A549 (cell line): ENCODE results near the gene CCDC182. TPM values are rescaled to one million over a fixed set of nuclear protein-coding genes. Genes with fewer than 3 reads are reported as not detected.
A peak's percentile ranks its signal among the peaks of the same experiment; 100 is the strongest.

Experiments
- ATAC-seq, 2 experiments: fragments of 200-7000 bp in 1 of 2; fragments of >200 bp in 1 of 2; cut with Nextera tagmentation in 1 of 2; cut with Tn5 transposase in 1 of 2; 3 replicates each; pipeline versions ENCODE4 v1.8.0 to v1.9.1; 2018 to 2020; ENCODE audit warnings: mild to moderate bottlenecking in 1 of 2, moderate library complexity in 1 of 2
- CTCF ChIA-PET: fragments of 300-600 bp; sonication (Branson Sonifier 250); formaldehyde crosslinking; extraction: SDS; loops from one replicate; lab custom pipeline; 2021; ENCODE audit warnings: antibody characterized with exemption, inconsistent platforms; lab: Yijun Ruan, JAX
- POLR2A ChIA-PET: fragments of 350-600 bp; formaldehyde crosslinking; extraction: SDS; loops from one replicate; lab custom pipeline; 2021; ENCODE audit warnings: antibody characterized with exemption, inconsistent platforms; lab: Yijun Ruan, JAX
- DNase-seq, 2 experiments: peaks; one replicate each; pipeline versions ENCODE4 v3.0.0 to v3.0.0-alpha.2; 2011 to 2016; ENCODE audit warnings: low read depth in 1 of 2, low spot score in 1 of 2
- FAIRE-seq: peaks from 2 replicates; lab custom pipeline; 2011; peaks lifted over from hg19 to GRCh38; lab: Jason Lieb, UNC
- H3K27ac ChIP-seq, 2 experiments: fragments of >200 bp; sonication (Bioruptor Twin); formaldehyde crosslinking; 3 replicates each; pipeline ENCODE4 v1.5.1; 2016 to 2017
- H3K4me1 ChIP-seq: fragments of >200 bp; sonication (Bioruptor Twin); formaldehyde crosslinking; 3 replicates; pipeline ENCODE4 v1.6.1; 2016
- H3K4me2 ChIP-seq: fragments of >200 bp; sonication (Bioruptor Twin); formaldehyde crosslinking; 3 replicates; pipeline ENCODE4 v1.6.1; 2016
- H3K4me3 ChIP-seq: fragments of >200 bp; sonication (Bioruptor Twin); formaldehyde crosslinking; 3 replicates; pipeline ENCODE4 v1.5.1; 2016
- H3K9me3 ChIP-seq: fragments of >200 bp; sonication (Bioruptor Twin); formaldehyde crosslinking; 3 replicates; pipeline ENCODE4 v1.6.1; 2016
- ATOH8 ChIP-seq: fragments of 250-450 bp; sonication (Bioruptor Pico); IDR thresholded peaks from 2 replicates; pipeline ENCODE4 v1.5.0; 2020; ENCODE audit warnings: low read depth, mild to moderate bottlenecking, moderate library complexity
- CBX8 ChIP-seq: fragments of 200-600 bp; sonication (generic); IDR thresholded peaks from 2 replicates; pipeline ENCODE4 v1.6.1; 2016
- CHD2 ChIP-seq: fragments of 150-350 bp; IDR thresholded peaks from 2 replicates; pipeline ENCODE4 v1.6.1; 2014; ENCODE audit warnings: low read length; ENCODE audit not compliant: partially characterized antibody
- CHD4 ChIP-seq: fragments of 200-600 bp; sonication (generic); IDR thresholded peaks from 2 replicates; pipeline ENCODE4 v1.6.1; 2016; ENCODE audit warnings: antibody characterized with exemption, mild to moderate bottlenecking, borderline replicate concordance
- CTCF ChIP-seq: fragments of >200 bp; sonication (Bioruptor Twin); formaldehyde crosslinking; IDR thresholded peaks from 3 replicates; pipeline ENCODE4 v1.5.1; 2016
- E2F6 ChIP-seq: IDR thresholded peaks from 2 replicates; pipeline ENCODE4 v1.6.1; 2012; ENCODE audit warnings: low read depth, borderline replicate concordance
- EHF ChIP-seq: fragments of 250-450 bp; sonication (Bioruptor Pico); IDR thresholded peaks from 2 replicates; pipeline ENCODE4 v1.5.0; 2020; ENCODE audit warnings: mild to moderate bottlenecking
- GATA3 ChIP-seq: IDR thresholded peaks from 2 replicates; pipeline ENCODE4 v1.6.1; 2012; ENCODE audit warnings: borderline replicate concordance
- HES2 ChIP-seq: fragments of >200 bp; sonication (Bioruptor Twin); formaldehyde crosslinking; IDR thresholded peaks from 2 replicates; pipeline ENCODE4 v1.6.1; 2016
- HEYL ChIP-seq: fragments of 250-450 bp; sonication (Bioruptor Pico); IDR thresholded peaks from 2 replicates; pipeline ENCODE4 v1.8.0; 2021; ENCODE audit warnings: mild to moderate bottlenecking, moderate library complexity
- HMGXB4 ChIP-seq: fragments of 250-450 bp; sonication (Bioruptor Pico); IDR thresholded peaks from 2 replicates; pipeline ENCODE4 v1.5.0; 2021; ENCODE audit warnings: mild to moderate bottlenecking, moderate library complexity, borderline replicate concordance
- KDM5A ChIP-seq: fragments of 200-600 bp; sonication (generic); IDR thresholded peaks from 2 replicates; pipeline ENCODE4 v1.6.1; 2016; ENCODE audit warnings: antibody characterized with exemption, mild to moderate bottlenecking
- MYC ChIP-seq: IDR thresholded peaks from 2 replicates; pipeline ENCODE4 v1.6.1; 2012; ENCODE audit warnings: mild to moderate bottlenecking, inconsistent platforms, low read length, improper control_type of control experiment, borderline replicate concordance
- POLR2A ChIP-seq: IDR thresholded peaks from 2 replicates; pipeline ENCODE4 v1.6.1; 2012; ENCODE audit warnings: mild to moderate bottlenecking, low read length
- RNF2 ChIP-seq: fragments of 200-600 bp; sonication (generic); IDR thresholded peaks from 2 replicates; pipeline ENCODE4 v1.6.1; 2016; ENCODE audit warnings: low read depth, mild to moderate bottlenecking, antibody characterized with exemption, moderate library complexity, borderline replicate concordance
- SMC3 ChIP-seq: fragments of >200 bp; sonication (Bioruptor Twin); formaldehyde crosslinking; IDR thresholded peaks from 3 replicates; pipeline ENCODE4 v1.6.1; 2018; ENCODE audit warnings: inconsistent platforms
- ZSCAN20 ChIP-seq: fragments of 250-450 bp; sonication (Bioruptor Pico); IDR thresholded peaks from 2 replicates; pipeline ENCODE4 v1.8.0; 2022; ENCODE audit warnings: mild to moderate bottlenecking, moderate library complexity
- WGBS: methylation state at CpG from one replicate; pipeline ENCODE4 v1.1.6; 2017; ENCODE audit errors: missing lambda C conversion rate; 5-methylcytosine and 5-hydroxymethylcytosine counted together
- polyA minus RNA-seq: library from RNA; depleted of rRNA, polyadenylated mRNA; stranded (reverse); fragments of >200 nt; gene quantifications from 2 replicates; pipeline ENCODE4 v1.2.3, GENCODE V29; 2011; rRNA and poly(A)+ RNA removed
- polyA plus RNA-seq, 4 experiments: library from polyadenylated mRNA; depleted of rRNA in 3 of 4; stranded (reverse); fragments of >200 nt; fragmentation: RNase III in 1 of 4; extraction: RNeasy Plus Mini Kit Qiagen cat#74134 plus additional on column Dnase treatment in 1 of 4; gene quantifications; 2 replicates in 3 of 4; 3 replicates in 1 of 4; pipeline ENCODE4 v1.2.3, GENCODE V29; 2011 to 2017

The CCDC182 gene
- polyA plus RNA-seq (2011; rRNA removed) (not detected in 2 replicates), polyA plus RNA-seq (2017; fragmentation: RNase III; extraction: RNeasy Plus Mini Kit Qiagen cat#74134 plus additional on column Dnase treatment) (not detected in 3 replicates), polyA minus RNA-seq (not detected in 2 replicates)
- polyA plus RNA-seq (2012; cell fraction: cytosol; rRNA removed): not detected in 2 replicates
- not detected in 2 replicates for polyA plus RNA-seq (2012; cell fraction: nucleus; rRNA removed)

- DNase-seq (no peak), ATAC-seq (no peak)
- no peaks in the 10 kb centered on the region; the same call in 2 of the 3 replicates for H3K4me1 ChIP-seq
- 34% methylated on average over 4 of the region's 4 CpGs for WGBS
- POLR2A ChIA-PET: no interaction called here
- no peak for TF ChIP-seq MYC
- no peak for TF ChIP-seq POLR2A
- no peak for TF ChIP-seq HMGXB4 (CRISPR knock-in tag)
- TF ChIP-seq EHF (CRISPR knock-in tag): no peak
- no peak for TF ChIP-seq ZSCAN20 (CRISPR knock-in tag)
- TF ChIP-seq GATA3: no peak
- TF ChIP-seq E2F6: no peak
- no peak for TF ChIP-seq SMC3
- TF ChIP-seq KDM5A: no peak
- TF ChIP-seq HEYL (CRISPR knock-in tag): no peak
- no peak for TF ChIP-seq CHD4
- no peak for TF ChIP-seq CTCF
- TF ChIP-seq HES2: no peak
- TF ChIP-seq, all 56 proteins: peak for 0
- CTCF ChIA-PET: interaction anchor here (1.1 to 9.6 kb wide), 9 partner anchors 9 to 617 kb away, joined by 3 to 108 read pairs (median 3); no protein-coding TSS in a partner anchor
- H3K4me3 ChIP-seq: no peak within 1 kb of the TSS
- no peak for FAIRE-seq
- no peak within 1 kb of the TSS for H3K4me2 ChIP-seq
- no peaks in the 10 kb centered on the region for H3K9me3 ChIP-seq
- no peak within 1 kb of the TSS for H3K27ac ChIP-seq
Measured at GRCh38 chr17:57745242-57745641, at the start of gene CCDC182. Gene CCDC182, minus strand, starts transcription at chr17:57745299. Its CDS starts 27 bp downstream, at chr17:57745272.

GRCh38 chr17:57794841-57795240, 49.7 kb upstream of the CCDC182 start:
- 13% methylated on average over 2 of the region's 2 CpGs for WGBS
- ChIA-PET CTCF (interaction anchor here (0.5 to 7.5 kb wide), 4 partner anchors 12 to 552 kb away, joined by 3 to 84 read pairs (median 4); no protein-coding TSS in a partner anchor), POLR2A (no interaction called here)
- Histone ChIP-seq H3K27ac (no peak overlapping the region), H3K4me3 (no peak overlapping the region), H3K9me3 (peaks cover 7% of the 10 kb centered on the region; the same call in 1 of the 3 replicates), H3K4me2 (no peak overlapping the region), H3K4me1 (no peaks in the 10 kb centered on the region)
- ATAC-seq (no peak), DNase-seq (no peak), FAIRE-seq (peak; percentile 36)
- TF ChIP-seq E2F6 (no peak), CBX8 (0 out of 2 replicates have a peak, but pooled peaks have one; percentile 64)

GRCh38 chr17:57788725-57789124, 43.6 kb upstream of the CCDC182 start:
- peaks cover 7% of the 10 kb centered on the region; the same call in 1 of the 3 replicates for H3K9me3 ChIP-seq
- TF ChIP-seq RNF2 (no peak), CBX8 (no peak), CHD2 (no peak), ATOH8 (CRISPR knock-in tag) (no peak)
- WGBS: 12% methylated on average over 4 of the region's 4 CpGs
- FAIRE-seq (peak; percentile 86), DNase-seq (no peak), ATAC-seq (no peak)
- no peak overlapping the region for H3K4me3 ChIP-seq
- H3K4me1 ChIP-seq: no peaks in the 10 kb centered on the region
- H3K27ac ChIP-seq: no peak overlapping the region
- ChIA-PET POLR2A (no interaction called here), CTCF (interaction anchor here (0.7 to 4.6 kb wide), 6 partner anchors 11 to 675 kb away, joined by 3 to 28 read pairs (median 4); no protein-coding TSS in a partner anchor)
- no peak overlapping the region for H3K4me2 ChIP-seq
